HepG2 (cell line): ENCODE measurements around the gene COG1. TPM values are rescaled to one million over a fixed set of nuclear protein-coding genes. Genes with fewer than 3 reads are reported as not detected.

ENCODE experiments used
- CENPBD1 ChIP-seq: sonication (generic); formaldehyde crosslinking; IDR thresholded peaks from 2 replicates; pipeline ENCODE4 v1.8.0; 2022; ENCODE audit warnings: missing genetic modification reagents, low read depth, mild to moderate bottlenecking, borderline replicate concordance
- DMAP1 ChIP-seq: IDR thresholded peaks from 2 replicates; pipeline ENCODE4 v1.6.1; 2016
- HOXD1 ChIP-seq: sonication (generic); formaldehyde crosslinking; IDR thresholded peaks from 2 replicates; pipeline ENCODE4 v1.5.0; 2020; ENCODE audit warnings: missing genetic modification reagents
- KLF9 ChIP-seq: IDR thresholded peaks from 2 replicates; pipeline ENCODE4 v1.6.1; 2016; ENCODE audit warnings: low read depth
- NFAT5 ChIP-seq: sonication (generic); formaldehyde crosslinking; IDR thresholded peaks from 2 replicates; pipeline ENCODE4 v1.4.0; 2020; ENCODE audit warnings: missing genetic modification reagents
- PBX3 ChIP-seq: sonication (generic); formaldehyde crosslinking; IDR thresholded peaks from 2 replicates; pipeline ENCODE4 v1.8.1; 2023; ENCODE audit warnings: missing genetic modification reagents, inconsistent platforms, borderline replicate concordance
- PLRG1 ChIP-seq: fragments of 450-650 bp; conservative IDR thresholded peaks from 2 replicates; pipeline ENCODE4 v1.6.1; 2016
- SMC3 ChIP-seq: IDR thresholded peaks from 2 replicates; pipeline ENCODE4 v1.6.1; 2011; ENCODE audit warnings: low read length, improper control_type of control experiment
- SRY ChIP-seq: sonication (generic); formaldehyde crosslinking; IDR thresholded peaks from 2 replicates; pipeline ENCODE4 v1.8.0; 2022; ENCODE audit warnings: mild to moderate bottlenecking, missing genetic modification reagents
- TBX2 ChIP-seq: sonication (generic); formaldehyde crosslinking; IDR thresholded peaks from 2 replicates; pipeline ENCODE4 v1.5.0; 2020; ENCODE audit warnings: missing genetic modification reagents, mild to moderate bottlenecking, borderline replicate concordance
- ZFAT ChIP-seq: sonication (generic); formaldehyde crosslinking; conservative IDR thresholded peaks from 2 replicates; pipeline ENCODE4 v1.8.1; 2023; ENCODE audit warnings: missing genetic modification reagents, inconsistent platforms
- ZFP36 ChIP-seq: fragments of 150-350 bp; IDR thresholded peaks from 2 replicates; pipeline ENCODE4 v1.6.1; 2018; ENCODE audit warnings: borderline replicate concordance, low read length, low read depth; ENCODE audit not compliant: partially characterized antibody
- ZFYVE20 ChIP-seq: sonication (generic); formaldehyde crosslinking; IDR thresholded peaks from 2 replicates; pipeline ENCODE4 v1.8.0; 2023; ENCODE audit warnings: low read depth, mild to moderate bottlenecking, moderate library complexity, missing genetic modification reagents, borderline replicate concordance
- ZNF3 ChIP-seq: IDR thresholded peaks from 2 replicates; pipeline ENCODE4 v1.7.0; 2017; ENCODE audit warnings: inconsistent platforms
- ZNF501 ChIP-seq: sonication (generic); formaldehyde crosslinking; IDR thresholded peaks from 2 replicates; pipeline ENCODE4 v1.5.1; 2020; ENCODE audit warnings: mild to moderate bottlenecking, moderate library complexity, missing genetic modification reagents
- ZNF710 ChIP-seq: sonication (generic); formaldehyde crosslinking; IDR thresholded peaks from 2 replicates; pipeline ENCODE4 v1.5.0; 2020; ENCODE audit warnings: mild to moderate bottlenecking, missing genetic modification reagents, borderline replicate concordance
- ZNF768 ChIP-seq: sonication (generic); formaldehyde crosslinking; IDR thresholded peaks from 2 replicates; pipeline ENCODE4 v1.4.0; 2020; ENCODE audit warnings: missing genetic modification reagents
- ZSCAN29 ChIP-seq: sonication (generic); formaldehyde crosslinking; conservative IDR thresholded peaks from 2 replicates; pipeline ENCODE4 v1.4.0; 2020; ENCODE audit warnings: mild to moderate bottlenecking, missing genetic modification reagents
- ZUFSP ChIP-seq: sonication (generic); formaldehyde crosslinking; IDR thresholded peaks from 2 replicates; pipeline ENCODE4 v1.9.0; 2021; ENCODE audit warnings: missing genetic modification reagents, mild to moderate bottlenecking, borderline replicate concordance
- polyA plus RNA-seq, 8 experiments: library from polyadenylated mRNA; depleted of rRNA in 3 of 8; stranded (reverse) in 7 of 8; unstranded in 1 of 8; fragments of >200 nt; fragmentation: Illumina TruSeq in 4 of 8; extraction: Trizol in 4 of 8; gene quantifications; 2 replicates each; pipeline versions ENCODE4 v1.2.1 to v1.2.3, GENCODE V29; 2011 to 2016; ENCODE audit warnings: low read depth in 4 of 8, missing spikeins in 1 of 8, mixed read lengths in 1 of 8; ENCODE audit not compliant: insufficient read depth in 1 of 8
- total RNA-seq, 5 experiments: library from RNA; depleted of rRNA; stranded (reverse); fragments of >200 nt; fragmentation: Illumina TruSeq; extraction: Trizol; gene quantifications; 2 replicates each; pipeline ENCODE4 v1.2.3, GENCODE V29; 2016; ENCODE audit warnings: low read depth in 1 of 5

Gene COG1
- total and polyA plus RNA-seq, 2 of the 13 experiments (the other 11 are each of a cell fraction or from before 2014, with no cell fraction given), result 36.6 to 39.7 TPM

- 0 out of 2 replicates have a peak, but pooled peaks have one; percentile 27 for TF ChIP-seq CENPBD1 (CRISPR knock-in tag)
- no peak for TF ChIP-seq PBX3
- no peak for TF ChIP-seq ZFP36
- no peak for TF ChIP-seq SMC3
- peak; percentile 59; the same call in 1 of the 2 replicates for TF ChIP-seq ZNF501 (CRISPR knock-in tag)
- TF ChIP-seq PLRG1, result no peak
- no peak for TF ChIP-seq HOXD1
- TF ChIP-seq ZNF3 (CRISPR knock-in tag), result no peak
- no peak for TF ChIP-seq ZFAT (CRISPR knock-in tag)
- peak; percentile 68 for TF ChIP-seq ZNF768 (CRISPR knock-in tag)
- 0 out of 2 replicates have a peak, but pooled peaks have one; percentile 57 for TF ChIP-seq ZSCAN29 (CRISPR knock-in tag)
- TF ChIP-seq TBX2 (CRISPR knock-in tag), result peak; percentile 41; the same call in 1 of the 2 replicates
- TF ChIP-seq ZNF710, result peak; percentile 80
- no peak for TF ChIP-seq ZFYVE20 (CRISPR knock-in tag)
- TF ChIP-seq NFAT5 (CRISPR knock-in tag), result no peak; the same call in 1 of the 2 replicates
- no peak; the same call in 1 of the 2 replicates for TF ChIP-seq SRY
- no peak for TF ChIP-seq ZUFSP
- TF ChIP-seq DMAP1 (CRISPR knock-in tag), result peak; percentile 87
- TF ChIP-seq KLF9 (CRISPR knock-in tag), result no peak
Observed at GRCh38 chr17:73192894-73193701, at the start of gene COG1 (continued).
